Astrocyte (in vitro differentiated cells and primary cell): ENCODE measurements around the gene KRTAP29-1.

Experiments used
- EZH2 ChIP-seq: IDR thresholded peaks from 2 replicates; pipeline ENCODE4 v1.6.1; 2012; ENCODE audit warnings: mild to moderate bottlenecking, low read length, inconsistent platforms; ENCODE audit not compliant: insufficient read depth
- TF ChIP-seq, protein P1 (sequence below): IDR thresholded peaks from 2 replicates; pipeline ENCODE4 v1.5.1; 2011; ENCODE audit warnings: low read depth, mild to moderate bottlenecking, inconsistent platforms, low read length, moderate library complexity; ENCODE audit not compliant: insufficient read depth

DNA sequence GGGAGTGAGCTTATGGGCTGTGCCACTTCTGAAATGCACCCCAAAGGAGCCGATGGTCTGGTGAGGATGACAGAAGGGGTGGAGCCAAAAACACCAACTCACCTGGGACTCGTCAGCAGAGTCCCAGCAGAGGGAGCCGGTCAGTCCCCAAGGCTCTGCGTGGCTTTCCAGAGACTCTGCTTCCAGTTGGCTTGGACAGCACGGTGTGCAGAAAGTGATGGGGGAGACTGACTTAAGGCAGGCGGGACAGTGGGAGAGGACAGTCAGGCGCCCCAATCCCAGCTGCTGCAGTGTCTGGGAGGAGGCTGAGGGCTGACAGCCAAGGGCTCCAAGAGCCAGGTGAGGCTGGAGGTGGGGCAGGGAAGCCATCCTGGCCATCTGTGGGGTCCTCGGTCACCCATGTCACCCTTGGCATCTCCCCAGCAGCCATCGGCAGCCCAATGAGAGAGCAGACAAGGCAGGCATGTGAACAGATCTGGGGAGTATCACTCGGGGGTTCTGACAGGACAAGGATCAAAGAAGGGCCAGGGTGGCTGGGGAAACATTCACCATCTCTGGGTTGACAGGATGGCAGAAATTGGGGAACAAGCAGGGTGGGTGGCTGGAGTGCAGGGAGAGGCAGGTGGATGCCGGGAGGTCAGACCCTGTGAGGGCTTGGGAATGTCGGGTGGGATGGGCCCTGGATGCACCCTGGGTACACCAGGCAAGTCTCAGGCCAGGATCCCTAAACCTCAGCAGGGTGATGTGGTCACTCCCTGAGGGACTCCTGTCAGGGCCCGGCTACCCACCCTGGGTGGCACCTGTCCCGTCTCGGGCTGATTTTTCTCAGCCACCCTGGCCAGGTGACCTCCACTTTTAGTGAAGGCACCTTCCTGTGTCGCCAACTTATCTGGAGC lies 21.8 kb upstream of the KRTAP29-1 start:
- TF ChIP-seq, protein P1, sequence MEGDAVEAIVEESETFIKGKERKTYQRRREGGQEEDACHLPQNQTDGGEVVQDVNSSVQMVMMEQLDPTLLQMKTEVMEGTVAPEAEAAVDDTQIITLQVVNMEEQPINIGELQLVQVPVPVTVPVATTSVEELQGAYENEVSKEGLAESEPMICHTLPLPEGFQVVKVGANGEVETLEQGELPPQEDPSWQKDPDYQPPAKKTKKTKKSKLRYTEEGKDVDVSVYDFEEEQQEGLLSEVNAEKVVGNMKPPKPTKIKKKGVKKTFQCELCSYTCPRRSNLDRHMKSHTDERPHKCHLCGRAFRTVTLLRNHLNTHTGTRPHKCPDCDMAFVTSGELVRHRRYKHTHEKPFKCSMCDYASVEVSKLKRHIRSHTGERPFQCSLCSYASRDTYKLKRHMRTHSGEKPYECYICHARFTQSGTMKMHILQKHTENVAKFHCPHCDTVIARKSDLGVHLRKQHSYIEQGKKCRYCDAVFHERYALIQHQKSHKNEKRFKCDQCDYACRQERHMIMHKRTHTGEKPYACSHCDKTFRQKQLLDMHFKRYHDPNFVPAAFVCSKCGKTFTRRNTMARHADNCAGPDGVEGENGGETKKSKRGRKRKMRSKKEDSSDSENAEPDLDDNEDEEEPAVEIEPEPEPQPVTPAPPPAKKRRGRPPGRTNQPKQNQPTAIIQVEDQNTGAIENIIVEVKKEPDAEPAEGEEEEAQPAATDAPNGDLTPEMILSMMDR: no peak
- TF ChIP-seq EZH2: no peak
